ENCODE results near the gene PEDS1.
A peak's percentile ranks its signal among the peaks of the same experiment; 100 is the strongest.
"Not testable (repeated sequence)": the region's sequence is repeated elsewhere in the genome, so short reads cannot be mapped to it uniquely, and the experiment has no call there.

PEDS1 gene

GRCh38 chr20:50153500-50154377, at the start of gene PEDS1:
Gene PEDS1 (minus strand): TSS chr20:50153723. CDS start chr20:50153637, 86 bp downstream.
- H3K27me3 Mint-ChIP-seq, result no peaks in the 10 kb centered on the region
- DNase-seq (ENCODE audit: low spot score in 2 of 2) (peak; percentile 62 to 73), ATAC-seq (ENCODE audit: low read depth) (peak; percentile 98)
- H3K4me3 Mint-ChIP-seq, result peak within 1 kb of the TSS; percentile 85
- peaks cover 29% of the 10 kb centered on the region for H3K4me1 Mint-ChIP-seq
- peak within 1 kb of the TSS; percentile 79 for H3K27ac Mint-ChIP-seq
- peaks cover 5% of the 10 kb centered on the region for H3K36me3 Mint-ChIP-seq
- no peaks in the 10 kb centered on the region for H3K9me3 Mint-ChIP-seq

DNA sequence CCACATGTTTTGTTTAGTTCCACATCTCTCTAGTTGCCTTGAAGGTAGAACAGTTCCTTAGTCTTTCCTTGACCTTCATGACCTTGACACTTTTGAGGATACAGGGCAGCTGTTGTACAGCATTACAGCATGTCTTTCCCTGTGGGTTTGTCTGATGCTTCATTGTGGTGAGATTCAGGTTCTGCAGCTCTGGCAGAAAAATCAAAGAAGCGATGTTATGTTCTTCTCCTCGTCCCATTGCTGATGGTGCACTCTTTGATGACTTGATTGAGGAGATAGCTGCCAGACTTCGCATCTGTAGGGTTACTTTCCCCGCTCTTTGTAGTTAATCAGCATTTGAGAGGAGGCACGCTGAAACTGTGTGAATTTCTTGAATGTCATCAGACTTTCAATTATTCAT, 49.2 kb upstream of the PEDS1 start:
- Mint-ChIP-seq H3K9me3 (peaks cover 9% of the 10 kb centered on the region), H3K36me3 (no peaks in the 10 kb centered on the region), H3K27me3 (peaks cover 2% of the 10 kb centered on the region), H3K27ac (no peak overlapping the region), H3K4me1 (no peaks in the 10 kb centered on the region), H3K4me3 (no peak overlapping the region)
- ATAC-seq (ENCODE audit: low read depth) (no peak), DNase-seq (ENCODE audit: low spot score in 2 of 2) (no peak)

DNA sequence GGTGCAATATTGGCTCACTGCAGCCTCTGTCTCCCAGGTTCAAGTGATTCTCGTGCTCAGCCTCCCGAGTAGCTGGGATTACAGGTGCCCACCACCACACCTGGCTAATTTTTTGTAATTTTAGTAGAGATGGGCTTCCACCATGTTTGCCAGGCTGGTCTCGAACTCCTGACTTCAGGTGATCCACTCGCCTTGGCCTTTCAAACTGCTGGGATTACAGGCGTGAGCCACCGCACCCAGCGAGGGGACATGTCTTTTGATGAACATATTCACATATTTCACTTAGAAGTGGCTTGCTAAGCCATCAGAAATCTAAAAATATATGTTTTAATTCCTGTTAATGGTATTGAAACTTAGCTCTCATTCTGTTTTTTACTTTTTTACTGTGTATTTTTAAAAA, 48.2 kb upstream of the PEDS1 start:
- H3K27ac Mint-ChIP-seq; H3K4me3 Mint-ChIP-seq; ATAC-seq (ENCODE audit: low read depth); DNase-seq (ENCODE audit: low spot score in 2 of 2); H3K27me3 Mint-ChIP-seq; H3K36me3 Mint-ChIP-seq; H3K9me3 Mint-ChIP-seq; H3K4me1 Mint-ChIP-seq: not testable (repeated sequence)

GRCh38 chr20:50200482-50201104, 47.1 kb upstream of the PEDS1 start:
- ATAC-seq (ENCODE audit: low read depth) (no peak), DNase-seq (ENCODE audit: low spot score in 2 of 2) (no peak)
- no peaks in the 10 kb centered on the region for H3K27me3 Mint-ChIP-seq
- no peaks in the 10 kb centered on the region for H3K4me1 Mint-ChIP-seq
- H3K4me3 Mint-ChIP-seq, result no peak overlapping the region
- H3K27ac Mint-ChIP-seq, result no peak overlapping the region
- H3K9me3 Mint-ChIP-seq, result peaks cover 9% of the 10 kb centered on the region
- H3K36me3 Mint-ChIP-seq, result no peaks in the 10 kb centered on the region

- DNase-seq (ENCODE audit: low spot score in 2 of 2), result no peak
- Mint-ChIP-seq H3K27me3 (no peaks in the 10 kb centered on the region), H3K4me3 (no peak overlapping the region), H3K36me3 (no peaks in the 10 kb centered on the region), H3K27ac (no peak overlapping the region), H3K9me3 (peaks cover 9% of the 10 kb centered on the region), H3K4me1 (peaks cover 5% of the 10 kb centered on the region)
- no peak for ATAC-seq (ENCODE audit: low read depth)
Observed at GRCh38 chr20:50199703-50200102, 46.2 kb upstream of the PEDS1 start.

DNA sequence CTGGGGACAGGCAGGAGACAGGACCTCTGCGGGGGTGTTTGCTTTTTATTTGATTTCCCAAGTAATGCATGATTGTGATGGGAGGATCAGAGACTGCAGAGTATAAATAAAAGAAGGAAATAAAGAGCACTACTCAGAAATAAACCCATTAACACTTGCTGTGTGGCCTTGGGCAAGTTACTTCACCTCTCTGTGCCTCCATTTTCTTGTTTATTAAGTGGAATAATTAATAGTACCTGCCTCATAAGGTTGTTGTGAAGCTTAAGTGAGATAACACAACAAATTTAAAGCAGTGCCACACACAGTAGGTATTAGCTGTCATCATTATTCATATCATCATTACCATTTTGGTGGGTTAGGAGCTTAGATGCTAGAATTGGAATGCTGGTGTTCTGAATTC, 45.2 kb upstream of the PEDS1 start:
- ATAC-seq (ENCODE audit: low read depth) (no peak), DNase-seq (ENCODE audit: low spot score in 2 of 2) (no peak)
- no peaks in the 10 kb centered on the region for H3K27me3 Mint-ChIP-seq
- peaks cover 3% of the 10 kb centered on the region for H3K9me3 Mint-ChIP-seq
- no peak overlapping the region for H3K27ac Mint-ChIP-seq
- H3K4me1 Mint-ChIP-seq, result peaks cover 7% of the 10 kb centered on the region
- no peak overlapping the region for H3K4me3 Mint-ChIP-seq
- H3K36me3 Mint-ChIP-seq, result no peaks in the 10 kb centered on the region

- no peak overlapping the region for H3K4me3 Mint-ChIP-seq
- ATAC-seq (ENCODE audit: low read depth) (no peak), DNase-seq (ENCODE audit: low spot score in 2 of 2) (no peak)
- H3K36me3 Mint-ChIP-seq, result no peaks in the 10 kb centered on the region
- H3K27me3 Mint-ChIP-seq, result no peaks in the 10 kb centered on the region
- H3K27ac Mint-ChIP-seq, result no peak overlapping the region
- H3K4me1 Mint-ChIP-seq, result peaks cover 9% of the 10 kb centered on the region
- peaks cover 2% of the 10 kb centered on the region for H3K9me3 Mint-ChIP-seq
Observed at GRCh38 chr20:50198180-50198666, 44.7 kb upstream of the PEDS1 start.

DNA sequence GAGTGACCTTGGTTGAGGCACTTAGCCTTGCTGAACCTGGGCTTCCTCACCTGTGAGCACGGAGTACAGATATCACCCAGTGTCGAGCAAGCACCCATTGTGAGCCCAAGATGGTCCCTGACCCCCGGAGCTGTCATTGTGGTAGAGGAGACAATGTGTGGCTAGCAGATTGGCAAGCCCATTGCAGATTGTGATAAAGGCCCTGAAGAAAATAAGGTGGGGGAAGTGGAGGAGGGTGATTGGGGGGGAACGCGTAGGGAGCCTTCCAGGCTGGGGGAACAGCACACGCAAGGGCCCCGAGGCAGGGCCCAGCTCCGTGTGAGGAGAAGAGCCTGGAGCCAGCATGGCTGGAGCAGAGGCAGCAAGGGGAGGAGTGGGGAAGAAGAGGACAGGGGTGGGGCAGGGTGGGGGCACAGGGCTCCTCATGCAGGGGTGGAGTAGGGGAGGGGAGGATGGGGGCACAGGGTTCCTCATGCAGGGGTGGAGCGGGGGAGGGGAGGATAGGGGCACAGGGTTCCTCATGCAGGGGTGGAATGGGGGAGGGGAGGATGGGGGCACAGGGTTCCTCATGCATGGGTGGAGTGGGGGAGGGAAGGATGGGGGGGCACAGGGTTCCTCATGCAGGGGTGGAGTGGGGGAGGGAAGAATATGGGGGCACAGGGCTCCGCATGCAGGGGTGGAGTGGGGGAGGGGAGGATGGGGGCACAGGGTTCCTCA, 44.1 kb upstream of the PEDS1 start:
- Mint-ChIP-seq H3K27me3 (no peaks in the 10 kb centered on the region), H3K4me3 (no peak overlapping the region), H3K36me3 (no peaks in the 10 kb centered on the region), H3K9me3 (peaks cover 2% of the 10 kb centered on the region), H3K27ac (no peak overlapping the region), H3K4me1 (peaks cover 15% of the 10 kb centered on the region)
- no peak for DNase-seq (ENCODE audit: low spot score in 2 of 2)
- ATAC-seq (ENCODE audit: low read depth), result no peak

- ATAC-seq (ENCODE audit: low read depth) (no peak), DNase-seq (ENCODE audit: low spot score in 2 of 2) (no peak)
- Mint-ChIP-seq H3K4me3 (no peak overlapping the region), H3K27ac (no peak overlapping the region), H3K9me3 (peaks cover 2% of the 10 kb centered on the region), H3K27me3 (no peaks in the 10 kb centered on the region), H3K36me3 (no peaks in the 10 kb centered on the region), H3K4me1 (peaks cover 15% of the 10 kb centered on the region)
Observed at GRCh38 chr20:50196896-50197295, 43.4 kb upstream of the PEDS1 start.

GRCh38 chr20:50196248-50196647, 42.7 kb upstream of the PEDS1 start:
- Mint-ChIP-seq H3K4me1 (peaks cover 15% of the 10 kb centered on the region), H3K27me3 (no peaks in the 10 kb centered on the region), H3K9me3 (peaks cover 2% of the 10 kb centered on the region), H3K4me3 (no peak overlapping the region), H3K36me3 (no peaks in the 10 kb centered on the region), H3K27ac (no peak overlapping the region)
- ATAC-seq (ENCODE audit: low read depth) (no peak), DNase-seq (ENCODE audit: low spot score in 2 of 2) (no peak)

DNA sequence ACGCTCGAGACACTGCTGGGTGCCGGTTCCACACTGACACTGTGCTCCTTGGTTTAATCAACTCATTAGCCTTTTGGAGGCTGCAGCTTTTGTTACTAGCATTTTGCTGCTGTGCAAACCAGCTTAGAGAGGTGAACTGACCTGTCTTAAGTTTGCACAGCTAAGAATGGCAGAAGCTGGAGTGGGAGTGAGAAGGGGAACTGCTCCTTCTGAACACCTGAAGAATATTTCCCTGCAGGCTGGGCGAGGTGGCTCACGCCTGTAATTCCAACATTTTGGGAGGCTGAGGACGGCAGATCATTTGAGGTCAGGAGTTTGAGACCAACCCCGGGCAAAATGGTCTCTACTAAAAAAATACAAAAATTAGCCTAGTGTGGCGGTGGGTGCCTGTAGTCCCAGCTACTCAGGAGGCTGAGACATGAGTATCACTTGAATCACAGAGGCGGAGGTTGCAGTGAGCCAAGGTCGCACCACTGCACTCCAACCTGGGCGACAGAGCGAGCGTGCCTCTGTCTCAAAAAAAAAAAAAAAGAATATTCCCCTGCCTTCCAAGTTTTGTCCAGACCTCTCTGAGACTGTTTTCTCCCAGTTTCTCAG, 42.1 kb upstream of the PEDS1 start:
- Mint-ChIP-seq H3K4me1 (peaks cover 15% of the 10 kb centered on the region), H3K4me3 (no peak overlapping the region), H3K27me3 (no peaks in the 10 kb centered on the region), H3K36me3 (no peaks in the 10 kb centered on the region), H3K27ac (no peak overlapping the region), H3K9me3 (peaks cover 2% of the 10 kb centered on the region)
- no peak for ATAC-seq (ENCODE audit: low read depth)
- DNase-seq (ENCODE audit: low spot score in 2 of 2), result no peak

- no peaks in the 10 kb centered on the region for H3K27me3 Mint-ChIP-seq
- no peak for ATAC-seq (ENCODE audit: low read depth)
- H3K36me3 Mint-ChIP-seq, result no peaks in the 10 kb centered on the region
- peaks cover 2% of the 10 kb centered on the region for H3K9me3 Mint-ChIP-seq
- DNase-seq (ENCODE audit: low spot score in 2 of 2), result no peak
- H3K27ac Mint-ChIP-seq, result no peak overlapping the region
- no peak overlapping the region for H3K4me3 Mint-ChIP-seq
- H3K4me1 Mint-ChIP-seq, result peaks cover 15% of the 10 kb centered on the region
Observed at GRCh38 chr20:50194831-50195523, 41.5 kb upstream of the PEDS1 start.

GRCh38 chr20:50194422-50194830, 40.9 kb upstream of the PEDS1 start:
- Mint-ChIP-seq H3K9me3 (peaks cover under 1% of the 10 kb centered on the region), H3K27me3 (no peaks in the 10 kb centered on the region), H3K27ac (no peak overlapping the region), H3K36me3 (no peaks in the 10 kb centered on the region), H3K4me1 (peaks cover 15% of the 10 kb centered on the region), H3K4me3 (no peak overlapping the region)
- ATAC-seq (ENCODE audit: low read depth) (no peak), DNase-seq (ENCODE audit: low spot score in 2 of 2) (no peak)

Data from memory B cell (primary cell).